HepG2 (cell line): Measurements from ENCODE around the gene VWA1. TPM values are rescaled to one million over a fixed set of nuclear protein-coding genes. Genes with fewer than 3 reads are reported as not detected.

ENCODE experiments used
- CC2D1A ChIP-seq: sonication (generic); formaldehyde crosslinking; IDR thresholded peaks from 2 replicates; pipeline ENCODE4 v1.8.1; 2023; ENCODE audit warnings: mild to moderate bottlenecking, missing genetic modification reagents
- GATA4 ChIP-seq: sonication (generic); IDR thresholded peaks from 2 replicates; pipeline ENCODE4 v1.6.1; 2016; ENCODE audit warnings: antibody characterized with exemption, low read depth, borderline replicate concordance
- NFE2 ChIP-seq: sonication (generic); formaldehyde crosslinking; IDR thresholded peaks from 2 replicates; pipeline ENCODE4 v1.4.0; 2020; ENCODE audit warnings: missing genetic modification reagents
- POLR2AphosphoS2 ChIP-seq: IDR thresholded peaks from 2 replicates; pipeline ENCODE4 v1.6.1; 2011; ENCODE audit warnings: low read depth, low read length, improper control_type of control experiment
- PRDM10 ChIP-seq: sonication (generic); formaldehyde crosslinking; IDR thresholded peaks from 2 replicates; pipeline ENCODE4 v1.4.0; 2020; ENCODE audit warnings: low read depth, missing genetic modification reagents
- ZBTB10 ChIP-seq: sonication (generic); formaldehyde crosslinking; IDR thresholded peaks from 2 replicates; pipeline ENCODE4 v1.4.0; 2020; ENCODE audit warnings: missing genetic modification reagents, borderline replicate concordance
- ZNF101 ChIP-seq: sonication (generic); formaldehyde crosslinking; IDR thresholded peaks from 2 replicates; pipeline ENCODE4 v1.4.0; 2020; ENCODE audit warnings: mild to moderate bottlenecking, low read depth, missing genetic modification reagents, borderline replicate concordance
- ZNF12 ChIP-seq: sonication (generic); formaldehyde crosslinking; IDR thresholded peaks from 2 replicates; pipeline ENCODE4 v1.5.0; 2020; ENCODE audit warnings: missing genetic modification reagents
- ZNF251 ChIP-seq: sonication (generic); formaldehyde crosslinking; IDR thresholded peaks from 2 replicates; pipeline ENCODE4 v1.9.0; 2021; ENCODE audit warnings: mild to moderate bottlenecking, missing genetic modification reagents
- ZNF292 ChIP-seq: sonication (generic); formaldehyde crosslinking; IDR thresholded peaks from 2 replicates; pipeline ENCODE4 v1.8.1; 2022; ENCODE audit warnings: mild to moderate bottlenecking, low read depth, missing genetic modification reagents, borderline replicate concordance
- ZNF660 ChIP-seq: sonication (generic); formaldehyde crosslinking; IDR thresholded peaks from 2 replicates; pipeline ENCODE4 v1.5.1; 2020; ENCODE audit warnings: mild to moderate bottlenecking, low read depth, missing genetic modification reagents, borderline replicate concordance
- ZNF724P ChIP-seq: sonication (generic); formaldehyde crosslinking; IDR thresholded peaks from 2 replicates; pipeline ENCODE4 v1.8.0; 2022; ENCODE audit warnings: missing genetic modification reagents, borderline replicate concordance
- ZNF749 ChIP-seq: sonication (generic); formaldehyde crosslinking; IDR thresholded peaks from 2 replicates; pipeline ENCODE4 v1.8.0; 2022; ENCODE audit warnings: mild to moderate bottlenecking, missing genetic modification reagents, moderate library complexity, borderline replicate concordance
- polyA plus RNA-seq, 8 experiments: library from polyadenylated mRNA; depleted of rRNA in 3 of 8; stranded (reverse) in 7 of 8; unstranded in 1 of 8; fragments of >200 nt; fragmentation: Illumina TruSeq in 4 of 8; extraction: Trizol in 4 of 8; gene quantifications; 2 replicates each; pipeline versions ENCODE4 v1.2.1 to v1.2.3, GENCODE V29; 2011 to 2016; ENCODE audit warnings: low read depth in 4 of 8, missing spikeins in 1 of 8, mixed read lengths in 1 of 8; ENCODE audit not compliant: insufficient read depth in 1 of 8
- total RNA-seq, 5 experiments: library from RNA; depleted of rRNA; stranded (reverse); fragments of >200 nt; fragmentation: Illumina TruSeq; extraction: Trizol; gene quantifications; 2 replicates each; pipeline ENCODE4 v1.2.3, GENCODE V29; 2016; ENCODE audit warnings: low read depth in 1 of 5
- TF ChIP-seq, protein P1 (sequence below): sonication (generic); formaldehyde crosslinking; IDR thresholded peaks from 2 replicates; pipeline ENCODE4 v1.4.0; 2020; ENCODE audit warnings: missing genetic modification reagents, borderline replicate concordance

Gene VWA1
- total and polyA plus RNA-seq, 2 of the 13 experiments (the other 11 are each of a cell fraction or from before 2014, with no cell fraction given): 40.9 to 57.5 TPM

DNA sequence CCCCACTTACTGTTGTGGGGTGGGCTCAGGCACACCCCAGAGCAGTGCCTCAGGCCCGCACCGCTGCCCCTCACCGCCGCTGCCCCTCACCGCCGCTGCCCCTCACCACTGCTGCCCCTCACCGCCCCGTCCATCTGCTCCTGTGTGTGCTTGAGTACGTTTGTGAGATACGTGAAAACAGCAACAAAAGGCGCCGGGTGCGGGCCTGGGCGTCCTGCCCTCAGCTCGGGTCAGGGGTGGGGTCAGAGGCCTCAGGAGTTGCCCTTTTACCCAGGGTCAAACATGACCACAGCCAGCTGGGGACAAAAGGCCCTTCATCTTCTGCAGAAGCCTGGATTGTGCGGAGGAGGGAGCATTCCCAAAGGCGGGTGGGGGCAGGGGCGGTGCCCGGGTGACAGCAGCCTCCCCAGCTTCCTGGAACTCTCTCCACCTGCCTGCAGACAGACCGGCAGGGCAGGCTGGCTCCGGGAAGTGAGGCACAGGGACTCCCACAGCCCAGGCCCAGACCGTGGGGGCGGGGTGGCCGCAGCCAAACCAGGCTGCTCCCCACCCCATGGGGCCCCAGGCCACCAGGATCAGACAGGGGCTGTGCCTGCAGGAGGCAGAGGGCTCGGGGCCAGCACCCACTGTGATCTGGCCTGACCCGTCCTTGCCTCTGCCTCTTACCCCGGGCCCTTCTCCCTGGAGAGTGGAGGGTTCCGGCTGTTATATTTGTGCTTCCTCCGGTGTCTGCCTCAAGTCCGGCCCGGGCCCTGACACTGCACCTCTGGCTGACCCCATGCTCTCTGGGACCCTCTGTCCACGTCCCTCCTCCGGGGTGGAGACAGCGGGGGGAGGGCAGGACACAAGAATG is 2.3 kb upstream of the VWA1 start (continued):
- TF ChIP-seq ZBTB10 (CRISPR knock-in tag): peak; percentile 85; the same call in 1 of the 2 replicates
- TF ChIP-seq POLR2AphosphoS2: no peak
- peak; percentile 83; the same call in 1 of the 2 replicates for TF ChIP-seq ZNF292 (CRISPR knock-in tag)
- peak; percentile 40; the same call in 1 of the 2 replicates for TF ChIP-seq ZNF749 (CRISPR knock-in tag)
- no peak for TF ChIP-seq GATA4
- 0 out of 2 replicates have a peak, but pooled peaks have one; percentile 9 for TF ChIP-seq ZNF724P (CRISPR knock-in tag)
- TF ChIP-seq ZNF12 (CRISPR knock-in tag): peak; percentile 58; the same call in 1 of the 2 replicates
- no peak for TF ChIP-seq ZNF251 (CRISPR knock-in tag)
- TF ChIP-seq CC2D1A (CRISPR knock-in tag): no peak
- TF ChIP-seq ZNF101 (CRISPR knock-in tag): no peak
- TF ChIP-seq NFE2: no peak
- TF ChIP-seq, protein P1, sequence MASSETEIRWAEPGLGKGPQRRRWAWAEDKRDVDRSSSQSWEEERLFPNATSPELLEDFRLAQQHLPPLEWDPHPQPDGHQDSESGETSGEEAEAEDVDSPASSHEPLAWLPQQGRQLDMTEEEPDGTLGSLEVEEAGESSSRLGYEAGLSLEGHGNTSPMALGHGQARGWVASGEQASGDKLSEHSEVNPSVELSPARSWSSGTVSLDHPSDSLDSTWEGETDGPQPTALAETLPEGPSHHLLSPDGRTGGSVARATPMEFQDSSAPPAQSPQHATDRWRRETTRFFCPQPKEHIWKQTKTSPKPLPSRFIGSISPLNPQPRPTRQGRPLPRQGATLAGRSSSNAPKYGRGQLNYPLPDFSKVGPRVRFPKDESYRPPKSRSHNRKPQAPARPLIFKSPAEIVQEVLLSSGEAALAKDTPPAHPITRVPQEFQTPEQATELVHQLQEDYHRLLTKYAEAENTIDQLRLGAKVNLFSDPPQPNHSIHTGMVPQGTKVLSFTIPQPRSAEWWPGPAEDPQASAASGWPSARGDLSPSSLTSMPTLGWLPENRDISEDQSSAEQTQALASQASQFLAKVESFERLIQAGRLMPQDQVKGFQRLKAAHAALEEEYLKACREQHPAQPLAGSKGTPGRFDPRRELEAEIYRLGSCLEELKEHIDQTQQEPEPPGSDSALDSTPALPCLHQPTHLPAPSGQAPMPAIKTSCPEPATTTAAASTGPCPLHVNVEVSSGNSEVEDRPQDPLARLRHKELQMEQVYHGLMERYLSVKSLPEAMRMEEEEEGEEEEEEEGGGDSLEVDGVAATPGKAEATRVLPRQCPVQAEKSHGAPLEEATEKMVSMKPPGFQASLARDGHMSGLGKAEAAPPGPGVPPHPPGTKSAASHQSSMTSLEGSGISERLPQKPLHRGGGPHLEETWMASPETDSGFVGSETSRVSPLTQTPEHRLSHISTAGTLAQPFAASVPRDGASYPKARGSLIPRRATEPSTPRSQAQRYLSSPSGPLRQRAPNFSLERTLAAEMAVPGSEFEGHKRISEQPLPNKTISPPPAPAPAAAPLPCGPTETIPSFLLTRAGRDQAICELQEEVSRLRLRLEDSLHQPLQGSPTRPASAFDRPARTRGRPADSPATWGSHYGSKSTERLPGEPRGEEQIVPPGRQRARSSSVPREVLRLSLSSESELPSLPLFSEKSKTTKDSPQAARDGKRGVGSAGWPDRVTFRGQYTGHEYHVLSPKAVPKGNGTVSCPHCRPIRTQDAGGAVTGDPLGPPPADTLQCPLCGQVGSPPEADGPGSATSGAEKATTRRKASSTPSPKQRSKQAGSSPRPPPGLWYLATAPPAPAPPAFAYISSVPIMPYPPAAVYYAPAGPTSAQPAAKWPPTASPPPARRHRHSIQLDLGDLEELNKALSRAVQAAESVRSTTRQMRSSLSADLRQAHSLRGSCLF (CRISPR knock-in tag): no peak
- TF ChIP-seq PRDM10 (CRISPR knock-in tag): peak; percentile 55; the same call in 1 of the 2 replicates
- TF ChIP-seq ZNF660 (CRISPR knock-in tag): no peak
